Activated CD4-positive, alpha-beta memory T cell treated with anti-CD3 and anti-CD28 coated beads for 36 hours (primary cell): ENCODE data around the gene AKR1E2. TPM values are rescaled to one million over a fixed set of nuclear protein-coding genes. Genes with fewer than 3 reads are reported as not detected.

Experiments used
- CTCF ChIA-PET: fragments of 350-600 bp; sonication (Branson Sonifier 250); formaldehyde crosslinking; loops from one replicate; lab custom pipeline; 2021; ENCODE audit warnings: antibody characterized with exemption, inconsistent platforms; lab: Charles Lee
- POLR2A ChIA-PET: fragments of 350-600 bp; sonication (Branson Sonifier 250); formaldehyde crosslinking; loops from one replicate; lab custom pipeline; 2021; ENCODE audit warnings: antibody characterized with exemption; lab: Charles Lee
- DNase-seq: peaks from one replicate; pipeline ENCODE4 v3.0.0-alpha.2; 2020
- H3K27ac Mint-ChIP-seq: one replicate; pipeline ENCODE4 v1.8.0; 2021; ENCODE audit warnings: mixed read lengths
- H3K27me3 Mint-ChIP-seq: one replicate; pipeline ENCODE4 v1.8.0; 2021; ENCODE audit warnings: mixed read lengths
- H3K36me3 Mint-ChIP-seq: one replicate; pipeline ENCODE4 v1.8.0; 2021; ENCODE audit warnings: mixed read lengths
- H3K4me1 Mint-ChIP-seq: one replicate; pipeline ENCODE4 v1.8.0; 2021; ENCODE audit warnings: low read depth, mixed read lengths
- H3K4me3 Mint-ChIP-seq: one replicate; pipeline ENCODE4 v1.8.0; 2021; ENCODE audit warnings: mild to moderate bottlenecking, mixed read lengths
- H3K9me3 Mint-ChIP-seq: one replicate; pipeline ENCODE4 v1.8.0; 2021; ENCODE audit warnings: mixed read lengths
- intact Hi-C: fragments of 100-400 bp; cut with micrococcal nuclease; formaldehyde crosslinking; loops from one replicate; pipeline ENCODE4 v1.15.1; 2023
- total RNA-seq, 2 experiments: library from RNA; stranded (reverse); gene quantifications; one replicate each; pipeline ENCODE4 v1.2.3, GENCODE V29; 2021

The AKR1E2 gene
- total RNA-seq, 2 experiments from 2014 or later, result 3.9 to 4.2 TPM

DNA sequence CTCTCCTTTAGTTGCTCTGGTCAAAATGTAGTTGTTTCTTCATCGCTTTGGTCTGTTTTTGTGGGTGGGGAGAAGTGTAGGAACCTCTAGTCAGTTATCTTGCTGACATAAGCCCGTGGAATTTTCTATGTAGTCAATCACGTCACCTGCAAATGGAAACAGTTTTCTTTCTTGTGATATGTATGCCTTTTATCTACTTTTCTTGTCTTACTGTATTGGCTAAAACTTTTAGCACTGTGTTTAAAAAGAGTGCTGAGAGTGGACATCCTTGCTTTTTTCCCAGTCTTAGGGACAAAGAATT is 42.3 kb downstream of the AKR1E2 start:
- Mint-ChIP-seq H3K27ac (no peak overlapping the region), H3K36me3 (no peaks in the 10 kb centered on the region), H3K9me3 (no peaks in the 10 kb centered on the region), H3K27me3 (no peaks in the 10 kb centered on the region), H3K4me3 (no peak overlapping the region), H3K4me1 (peaks cover 11% of the 10 kb centered on the region)
- intact Hi-C loops, result no loop called here
- ChIA-PET POLR2A (no interaction called here), CTCF (interaction anchor here (1.6 to 2.5 kb wide), 2 partner anchors 17 to 18 kb away, joined by 7 to 14 read pairs; no protein-coding TSS in a partner anchor)
- DNase-seq, result no peak

DNA sequence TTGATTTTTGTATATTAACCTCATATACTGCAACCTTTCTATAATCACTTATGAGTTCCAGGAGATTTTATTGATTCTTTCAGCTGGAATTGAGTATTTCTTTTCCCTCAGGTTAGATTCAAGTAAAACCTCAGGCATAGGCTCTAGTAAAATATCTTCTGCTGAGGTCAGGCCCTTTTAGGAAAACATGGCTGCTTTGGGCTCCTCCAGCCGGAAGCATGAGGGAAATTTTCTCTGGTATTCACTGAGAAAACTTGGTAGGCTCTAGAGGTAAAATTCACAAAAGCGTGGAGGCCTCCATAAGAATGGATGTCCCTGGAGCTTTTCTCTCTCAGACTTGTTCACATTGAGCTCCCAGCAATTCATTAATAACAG is 56.7 kb downstream of the AKR1E2 start:
- peaks cover 4% of the 10 kb centered on the region for H3K36me3 Mint-ChIP-seq
- intact Hi-C loops, result no loop called here
- H3K9me3 Mint-ChIP-seq, result no peaks in the 10 kb centered on the region
- no peaks in the 10 kb centered on the region for H3K27me3 Mint-ChIP-seq
- ChIA-PET POLR2A (no interaction called here), CTCF (no interaction called here)
- H3K4me3 Mint-ChIP-seq, result no peak overlapping the region
- DNase-seq, result no peak
- no peaks in the 10 kb centered on the region for H3K4me1 Mint-ChIP-seq
- H3K27ac Mint-ChIP-seq, result no peak overlapping the region

DNA sequence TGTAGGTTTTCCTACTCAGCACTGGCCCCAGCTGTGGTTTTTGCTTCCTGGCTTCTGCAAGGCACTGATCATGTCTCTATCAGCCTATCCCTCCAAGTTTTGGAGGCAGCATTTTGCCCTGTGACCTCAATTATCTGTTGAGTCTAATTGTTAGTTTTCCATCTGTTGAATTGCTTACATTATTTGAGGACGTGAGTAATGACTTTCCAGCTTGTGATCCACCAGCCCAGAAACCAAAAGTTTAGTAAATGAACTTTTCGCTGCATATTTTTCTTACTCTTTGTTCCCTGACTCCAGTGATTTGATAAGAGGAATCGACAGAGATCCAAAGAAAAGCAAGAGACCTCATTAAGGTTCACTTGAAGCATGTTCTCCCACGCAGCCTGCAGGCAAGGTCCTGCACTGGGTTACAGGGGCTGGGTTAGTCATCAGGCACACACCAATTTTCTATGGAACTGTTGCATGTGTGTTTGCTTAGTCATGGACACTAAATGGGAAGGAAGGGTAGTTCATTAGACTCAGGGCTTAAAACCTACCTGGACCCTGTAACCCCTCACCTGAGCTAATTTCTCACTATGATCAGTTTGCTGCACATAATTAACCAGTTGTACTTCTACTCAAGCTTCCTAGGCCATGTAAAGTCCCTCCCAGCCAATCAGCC is 57.2 kb downstream of the AKR1E2 start:
- Mint-ChIP-seq H3K36me3 (peaks cover 4% of the 10 kb centered on the region), H3K9me3 (no peaks in the 10 kb centered on the region), H3K27ac (no peak overlapping the region), H3K27me3 (no peaks in the 10 kb centered on the region), H3K4me1 (no peaks in the 10 kb centered on the region), H3K4me3 (no peak overlapping the region)
- no peak for DNase-seq
- ChIA-PET POLR2A (no interaction called here), CTCF (no interaction called here)
- intact Hi-C loops, result no loop called here

DNA sequence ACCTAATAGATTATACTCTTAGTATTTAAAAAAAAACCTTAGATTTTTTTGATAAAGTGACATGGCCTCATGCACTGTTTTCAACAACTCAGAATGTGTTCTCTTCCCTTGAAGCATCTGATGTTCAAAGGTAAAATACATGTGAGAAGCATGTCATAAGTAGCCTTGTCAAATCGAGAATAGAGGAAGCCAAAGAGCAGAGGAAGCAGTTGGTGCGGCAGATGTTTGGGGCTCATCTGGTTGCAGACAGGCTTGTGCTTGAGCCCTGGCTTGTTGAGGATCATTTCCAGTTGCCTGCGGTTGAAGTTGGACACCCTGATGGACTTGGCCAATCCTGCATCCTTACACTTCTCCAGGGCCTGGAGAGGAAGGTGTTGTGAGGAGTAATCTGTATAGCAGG is 59.2 kb downstream of the AKR1E2 start:
- H3K4me1 Mint-ChIP-seq, result no peaks in the 10 kb centered on the region
- no peaks in the 10 kb centered on the region for H3K9me3 Mint-ChIP-seq
- no peaks in the 10 kb centered on the region for H3K27me3 Mint-ChIP-seq
- ChIA-PET POLR2A (no interaction called here), CTCF (no interaction called here)
- peaks cover 4% of the 10 kb centered on the region for H3K36me3 Mint-ChIP-seq
- intact Hi-C loops, result no loop called here
- DNase-seq, result no peak
- no peak overlapping the region for H3K4me3 Mint-ChIP-seq
- H3K27ac Mint-ChIP-seq, result no peak overlapping the region

- no peak overlapping the region for H3K27ac Mint-ChIP-seq
- no peak overlapping the region for H3K4me3 Mint-ChIP-seq
- H3K27me3 Mint-ChIP-seq, result no peaks in the 10 kb centered on the region
- no peaks in the 10 kb centered on the region for H3K9me3 Mint-ChIP-seq
- ChIA-PET CTCF (interaction anchor here (1.2 kb wide), 1 partner anchor 72 kb away, joined by 4 read pairs; no protein-coding TSS in a partner anchor), POLR2A (no interaction called here)
- H3K36me3 Mint-ChIP-seq, result no peaks in the 10 kb centered on the region
- no peaks in the 10 kb centered on the region for H3K4me1 Mint-ChIP-seq
- intact Hi-C loops, result no loop called here
- DNase-seq, result no peak
These were observed 61.5 kb downstream of the AKR1E2 start for GRCh38 chr10:4887501-4887900.

GRCh38 chr10:4888236-4888635 is 62.2 kb downstream of the AKR1E2 start:
- Mint-ChIP-seq H3K4me1 (no peaks in the 10 kb centered on the region), H3K27me3 (no peaks in the 10 kb centered on the region), H3K36me3 (no peaks in the 10 kb centered on the region), H3K9me3 (no peaks in the 10 kb centered on the region), H3K27ac (no peak overlapping the region), H3K4me3 (no peak overlapping the region)
- ChIA-PET CTCF (interaction anchor here (1.2 kb wide), 1 partner anchor 73 kb away, joined by 4 read pairs; no protein-coding TSS in a partner anchor), POLR2A (no interaction called here)
- intact Hi-C loops, result no loop called here
- DNase-seq, result no peak

GRCh38 chr10:4889959-4890358 is 64.0 kb downstream of the AKR1E2 start:
- CTCF ChIA-PET, result interaction anchor here (1.2 kb wide), 1 partner anchor 41 kb away, joined by 4 read pairs; no protein-coding TSS in a partner anchor
- intact Hi-C loops, result no loop called here
- H3K4me3 Mint-ChIP-seq, result no peak overlapping the region

DNA sequence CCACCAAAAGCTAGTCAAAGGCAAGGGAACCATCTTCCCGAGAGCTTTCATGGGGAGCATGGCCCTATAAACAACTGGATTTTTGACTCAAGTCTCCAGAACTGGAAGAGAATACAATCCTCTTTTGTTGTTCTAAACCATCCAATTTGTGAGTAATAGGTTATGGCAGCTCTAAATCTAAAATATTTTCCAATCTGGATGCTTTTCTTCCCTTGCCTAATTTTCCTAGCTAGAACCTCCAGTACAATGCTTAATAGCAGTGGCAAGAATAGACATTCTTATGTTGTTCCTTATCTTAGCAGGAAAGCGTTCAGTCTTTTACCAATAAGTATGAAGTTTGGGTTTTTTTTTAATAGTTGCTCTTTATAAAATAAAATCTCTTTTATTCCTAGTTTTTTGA is 66.7 kb downstream of the AKR1E2 start:
- H3K4me3 Mint-ChIP-seq, result no peak overlapping the region
- no peaks in the 10 kb centered on the region for H3K36me3 Mint-ChIP-seq
- CTCF ChIA-PET, result no interaction called here
- H3K4me1 Mint-ChIP-seq, result no peaks in the 10 kb centered on the region
- H3K27ac Mint-ChIP-seq, result no peak overlapping the region
- H3K27me3 Mint-ChIP-seq, result peaks cover 4% of the 10 kb centered on the region
- POLR2A ChIA-PET, result no interaction called here
- peaks cover 3% of the 10 kb centered on the region for H3K9me3 Mint-ChIP-seq
- DNase-seq, result no peak
- intact Hi-C loops, result no loop called here

More at GRCh38 chr10:4889959-4890358, 64.0 kb downstream of the AKR1E2 start:
- Mint-ChIP-seq H3K27ac (no peak overlapping the region), H3K36me3 (no peaks in the 10 kb centered on the region), H3K27me3 (no peaks in the 10 kb centered on the region), H3K4me1 (no peaks in the 10 kb centered on the region), H3K9me3 (no peaks in the 10 kb centered on the region)
- DNase-seq, result no peak
- POLR2A ChIA-PET, result no interaction called here

GRCh38 chr10:4894335-4894734 is 68.3 kb downstream of the AKR1E2 start:
- no peak overlapping the region for H3K27ac Mint-ChIP-seq
- intact Hi-C loops, result no loop called here
- H3K9me3 Mint-ChIP-seq, result peaks cover 6% of the 10 kb centered on the region
- ChIA-PET POLR2A (no interaction called here), CTCF (no interaction called here)
- DNase-seq, result no peak
- H3K27me3 Mint-ChIP-seq, result peaks cover 4% of the 10 kb centered on the region
- no peak overlapping the region for H3K4me3 Mint-ChIP-seq
- H3K4me1 Mint-ChIP-seq, result no peaks in the 10 kb centered on the region
- no peaks in the 10 kb centered on the region for H3K36me3 Mint-ChIP-seq

Other genes with a start within 250 kb of the AKR1E2 start
- gene AKR1C1, start 137.2 kb downstream of the AKR1E2 start, total RNA-seq, result under 1 TPM; 0.12 to 0.22 TPM
- under 1 TPM in 1 of 2 experiments, not detected in 1; 0.17 TPM for gene AKR1C2, start 177.7 kb downstream of the AKR1E2 start, total RNA-seq